Gastroesophageal sphincter (tissue), 3 donors: ENCODE measurements around the gene ADGRG7.

ENCODE experiments used
- POLR2A ChIP-seq, 2 donors: fragments of 450-650 bp; IDR thresholded peaks; one replicate each; pipeline ENCODE4 v1.6.1; 2017; ENCODE audit warnings: antibody characterized with exemption in 2 of 2, mild to moderate bottlenecking in 2 of 2, moderate library complexity in 1 of 2
- TF ChIP-seq, protein P1 (sequence below), 4 experiments: fragments of 200-600 bp in 2 of 4; fragments of 450-650 bp in 2 of 4; sonication (generic) in 1 of 4; IDR thresholded peaks; one replicate each; pipeline ENCODE4 v1.5.1; 2017 to 2019; ENCODE audit warnings: antibody characterized with exemption in 4 of 4, mild to moderate bottlenecking in 2 of 4, moderate library complexity in 2 of 4

DNA sequence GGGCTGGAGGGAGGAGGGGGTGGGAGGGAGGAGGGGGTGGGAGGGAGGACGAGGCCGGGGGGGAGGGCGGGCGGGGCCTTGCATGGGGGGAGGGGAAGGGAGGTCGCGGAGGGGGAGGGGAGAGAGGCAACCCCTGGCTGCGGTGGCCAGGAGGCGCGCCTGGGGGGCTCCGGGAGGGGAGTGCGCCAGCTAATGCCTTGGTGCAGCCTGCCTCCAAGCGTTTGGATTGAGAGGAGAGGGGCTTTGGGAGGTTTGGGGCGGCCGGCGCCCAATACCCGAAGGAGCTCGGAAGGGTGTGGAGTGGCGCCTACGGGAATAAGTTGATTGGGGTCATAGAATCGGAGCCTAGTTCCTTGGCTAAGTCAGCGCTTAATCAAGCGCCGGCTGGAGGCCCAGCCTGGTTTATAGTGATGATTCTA lies 100.5 kb downstream of the ADGRG7 start:
- TF ChIP-seq POLR2A (IDR thresholded peaks at IDR 0.05): no peak
- TF ChIP-seq, protein P1, sequence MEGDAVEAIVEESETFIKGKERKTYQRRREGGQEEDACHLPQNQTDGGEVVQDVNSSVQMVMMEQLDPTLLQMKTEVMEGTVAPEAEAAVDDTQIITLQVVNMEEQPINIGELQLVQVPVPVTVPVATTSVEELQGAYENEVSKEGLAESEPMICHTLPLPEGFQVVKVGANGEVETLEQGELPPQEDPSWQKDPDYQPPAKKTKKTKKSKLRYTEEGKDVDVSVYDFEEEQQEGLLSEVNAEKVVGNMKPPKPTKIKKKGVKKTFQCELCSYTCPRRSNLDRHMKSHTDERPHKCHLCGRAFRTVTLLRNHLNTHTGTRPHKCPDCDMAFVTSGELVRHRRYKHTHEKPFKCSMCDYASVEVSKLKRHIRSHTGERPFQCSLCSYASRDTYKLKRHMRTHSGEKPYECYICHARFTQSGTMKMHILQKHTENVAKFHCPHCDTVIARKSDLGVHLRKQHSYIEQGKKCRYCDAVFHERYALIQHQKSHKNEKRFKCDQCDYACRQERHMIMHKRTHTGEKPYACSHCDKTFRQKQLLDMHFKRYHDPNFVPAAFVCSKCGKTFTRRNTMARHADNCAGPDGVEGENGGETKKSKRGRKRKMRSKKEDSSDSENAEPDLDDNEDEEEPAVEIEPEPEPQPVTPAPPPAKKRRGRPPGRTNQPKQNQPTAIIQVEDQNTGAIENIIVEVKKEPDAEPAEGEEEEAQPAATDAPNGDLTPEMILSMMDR (IDR thresholded peaks at IDR 0.05): peak in 1 of 4 experiments; percentile 18
